DMS79 treated with DMSO at 0.1 percent for 48 hours (cell line): ENCODE data around the gene KLK12.
"Not testable (repeated sequence)": the region's sequence is repeated elsewhere in the genome, so short reads cannot be mapped to it uniquely, and the experiment has no call there.

ENCODE experiments used
- DNase-seq: peaks from one replicate; lab custom pipeline; 2025; lab: John Stamatoyannopoulos, UW

Gene KLK12

DNA sequence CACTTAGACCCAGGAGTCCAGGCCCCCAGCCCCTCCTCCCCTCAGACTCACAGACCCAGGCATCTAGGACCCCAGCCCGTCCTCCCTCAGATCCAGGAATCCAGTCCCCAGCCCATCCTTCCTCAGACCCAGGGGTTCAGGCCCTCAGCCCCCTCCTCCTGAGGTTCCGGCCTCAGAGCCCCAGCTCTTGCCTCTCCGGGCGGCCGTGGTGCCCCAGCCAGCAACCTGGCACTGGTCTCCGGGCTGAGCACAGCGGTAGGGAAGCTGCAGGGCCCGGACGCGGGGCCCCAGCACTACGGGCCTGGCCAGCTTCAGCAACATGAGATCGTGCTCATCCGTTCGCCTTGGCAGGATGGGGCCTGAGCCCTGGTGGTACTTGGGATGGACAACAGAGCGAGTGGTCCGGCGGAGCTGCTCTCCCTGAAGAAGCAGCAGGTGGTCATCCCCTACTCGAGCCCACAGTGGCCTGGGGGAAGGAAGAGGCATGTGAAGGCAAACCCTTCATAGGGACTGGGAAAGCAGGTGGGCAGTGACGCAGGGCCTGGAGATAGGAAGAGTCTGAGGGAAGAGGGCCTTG, 19.0 kb downstream of the KLK12 start:
- no peak for DNase-seq

DNA sequence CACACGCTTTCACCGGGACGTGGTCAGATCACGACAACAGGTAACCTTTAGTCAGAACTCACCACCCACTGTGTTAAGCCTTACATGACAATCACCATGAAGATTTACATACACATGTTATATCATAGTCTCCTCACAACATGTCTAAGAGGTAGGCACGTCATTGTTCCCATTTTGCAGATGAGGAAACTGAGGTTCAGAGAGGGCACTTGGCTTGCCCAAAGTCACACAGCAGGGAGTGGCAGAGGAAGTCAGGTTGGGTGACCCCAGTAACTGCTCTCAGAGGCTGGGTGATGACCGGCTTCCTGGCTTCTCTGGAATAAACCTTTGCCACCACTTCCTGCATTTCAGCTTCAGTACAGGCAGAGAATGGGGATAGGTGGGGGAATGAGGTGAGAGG, 20.6 kb downstream of the KLK12 start:
- DNase-seq = no peak

DNA sequence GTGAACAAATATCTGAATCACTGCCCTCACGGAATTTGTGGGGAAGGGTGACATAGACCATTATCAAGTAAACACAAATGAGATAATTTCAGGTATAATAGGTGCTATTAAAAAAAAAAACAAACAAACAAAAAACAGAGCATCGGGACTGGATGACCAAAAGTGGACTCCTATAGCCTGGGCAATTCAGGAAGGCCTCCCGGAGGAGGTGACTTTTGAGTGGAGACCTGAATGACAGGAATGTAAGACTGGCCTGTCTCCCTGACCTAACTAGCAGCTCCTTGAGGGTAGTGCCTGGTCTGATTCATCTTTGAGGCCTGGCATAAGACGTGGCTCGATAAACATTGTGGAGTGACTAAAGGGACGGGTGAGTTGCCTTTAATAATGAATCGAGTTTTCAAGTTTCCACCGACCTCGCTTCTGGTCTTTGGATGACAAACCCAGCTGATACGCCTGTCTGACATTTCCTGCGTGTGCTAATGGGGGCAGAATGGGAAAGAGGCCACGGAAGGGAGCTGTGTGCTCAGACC, 22.1 kb downstream of the KLK12 start:
- DNase-seq = no peak

DNA sequence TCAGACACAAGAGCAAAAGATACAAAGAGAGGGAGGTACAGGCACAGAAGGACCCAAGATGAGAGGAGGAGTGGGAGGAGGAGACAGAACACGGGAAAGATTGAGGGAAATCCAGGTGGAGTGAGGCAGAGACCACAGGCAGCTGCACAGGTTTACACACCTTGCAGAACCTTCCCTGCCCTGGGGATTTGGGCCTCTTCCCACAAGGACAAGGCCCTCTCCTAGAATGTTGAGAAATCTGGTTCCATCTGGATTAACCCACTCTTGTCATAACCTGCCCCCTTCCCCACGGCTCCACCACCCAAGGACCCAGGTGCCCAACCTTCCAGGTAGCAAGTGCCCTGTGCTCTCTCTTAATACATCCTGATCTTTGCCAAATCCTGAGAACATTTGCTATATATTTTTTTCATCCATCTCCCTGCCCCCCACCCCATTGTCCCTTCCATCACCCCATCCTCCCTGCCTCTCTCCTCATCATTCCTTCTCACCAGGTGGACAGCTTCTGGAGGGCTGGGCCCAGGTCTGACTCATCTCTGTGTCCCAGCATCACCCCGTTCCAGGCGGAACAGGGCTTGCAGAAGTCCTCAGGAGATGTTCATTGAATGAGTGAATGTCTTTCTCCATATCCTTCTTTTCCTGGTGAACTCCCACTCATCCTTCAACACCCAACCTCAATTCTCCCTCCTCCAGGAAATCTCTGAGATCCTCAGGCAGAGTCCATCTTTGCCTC, 24.6 kb downstream of the KLK12 start:
- DNase-seq = no peak

GRCh38 chr19:51009061-51009891, 25.5 kb downstream of the KLK12 start:
- DNase-seq = no peak

GRCh38 chr19:51007488-51007887, 27.3 kb downstream of the KLK12 start:
- DNase-seq = no peak

DNA sequence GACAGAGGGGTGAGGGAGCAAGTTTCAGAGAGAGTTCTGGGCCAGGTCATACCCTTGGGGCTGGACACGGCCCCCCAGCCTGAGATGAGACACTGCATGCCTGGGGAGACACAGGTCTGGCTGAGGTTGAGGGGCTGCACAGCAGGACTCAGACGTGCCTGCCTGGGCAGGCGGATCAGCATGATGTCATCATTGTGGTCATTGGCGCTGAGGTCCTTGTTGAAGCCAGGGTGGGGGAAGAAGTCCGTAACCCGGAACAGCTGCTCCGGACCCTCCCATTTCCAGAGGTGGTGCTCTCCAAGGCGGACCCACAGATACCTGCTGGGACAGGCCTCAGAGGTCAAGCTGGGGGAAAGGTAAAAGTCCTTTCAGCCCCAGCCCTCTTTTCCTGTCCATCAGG, 28.4 kb downstream of the KLK12 start:
- DNase-seq = no peak

- no peak for DNase-seq
These were observed 29.6 kb downstream of the KLK12 start for GRCh38 chr19:51005248-51005647.

GRCh38 chr19:51003316-51003715, 31.5 kb downstream of the KLK12 start:
- no peak for DNase-seq

GRCh38 chr19:51002542-51003311, 32.1 kb downstream of the KLK12 start:
- no peak for DNase-seq

- no peak for DNase-seq
These were observed 32.7 kb downstream of the KLK12 start for GRCh38 chr19:51002089-51002532.

- DNase-seq = no peak
These were observed 33.3 kb downstream of the KLK12 start, which contains the start of gene KLK8 for GRCh38 chr19:51001515-51001914. Gene KLK8, minus strand, starts transcription at chr19:51001604. Its CDS starts 437 bp downstream, at chr19:51001167.

- no peak for DNase-seq
These were observed 33.8 kb downstream of the KLK12 start for GRCh38 chr19:51000981-51001380.

GRCh38 chr19:51000426-51000825, 34.4 kb downstream of the KLK12 start:
- no peak for DNase-seq

- no peak for DNase-seq
These were observed 36.1 kb downstream of the KLK12 start for GRCh38 chr19:50998686-50999085.

- DNase-seq = no peak
These were observed 36.7 kb downstream of the KLK12 start for GRCh38 chr19:50998061-50998460.

GRCh38 chr19:50994129-50994528, 40.7 kb downstream of the KLK12 start:
- DNase-seq = no peak

DNA sequence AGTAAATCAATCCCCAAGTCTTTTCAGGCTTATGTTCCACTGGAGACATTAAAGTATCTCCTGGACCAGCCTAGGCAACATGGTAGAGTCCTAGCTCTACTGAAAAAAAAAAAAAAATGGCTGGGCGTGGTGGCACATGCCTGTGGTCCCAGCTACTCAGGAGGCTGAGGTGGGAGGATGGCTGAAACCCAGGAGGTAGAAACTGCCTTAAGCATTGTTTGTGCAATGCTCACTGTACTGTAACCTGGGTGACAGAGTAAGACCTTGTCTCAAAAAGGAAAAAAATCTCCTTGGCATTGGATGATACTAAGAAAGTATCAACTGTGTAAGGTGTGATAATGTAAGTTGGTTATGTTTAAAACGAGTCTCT, 42.2 kb downstream of the KLK12 start:
- no peak for DNase-seq

DNA sequence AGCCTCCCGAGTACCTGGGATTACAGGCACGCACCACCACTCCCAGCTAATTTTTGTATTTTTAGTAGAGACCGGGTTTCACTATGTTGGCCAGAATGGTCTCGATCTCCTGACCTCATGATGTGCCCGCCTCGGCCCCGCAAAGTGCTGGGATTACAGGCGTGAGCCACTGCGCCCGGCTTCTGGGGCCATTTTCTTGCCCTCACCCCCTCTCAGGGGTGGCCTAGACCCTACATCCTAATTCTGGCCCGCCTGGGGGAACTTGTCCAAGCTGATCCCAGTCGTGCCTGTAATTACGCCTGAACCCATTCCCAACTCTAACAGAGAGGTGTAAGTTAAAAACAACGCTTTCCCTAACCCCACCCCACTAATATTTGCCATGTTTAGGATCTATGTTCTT, 50.4 kb downstream of the KLK12 start:
- DNase-seq = not testable (repeated sequence)

DNA sequence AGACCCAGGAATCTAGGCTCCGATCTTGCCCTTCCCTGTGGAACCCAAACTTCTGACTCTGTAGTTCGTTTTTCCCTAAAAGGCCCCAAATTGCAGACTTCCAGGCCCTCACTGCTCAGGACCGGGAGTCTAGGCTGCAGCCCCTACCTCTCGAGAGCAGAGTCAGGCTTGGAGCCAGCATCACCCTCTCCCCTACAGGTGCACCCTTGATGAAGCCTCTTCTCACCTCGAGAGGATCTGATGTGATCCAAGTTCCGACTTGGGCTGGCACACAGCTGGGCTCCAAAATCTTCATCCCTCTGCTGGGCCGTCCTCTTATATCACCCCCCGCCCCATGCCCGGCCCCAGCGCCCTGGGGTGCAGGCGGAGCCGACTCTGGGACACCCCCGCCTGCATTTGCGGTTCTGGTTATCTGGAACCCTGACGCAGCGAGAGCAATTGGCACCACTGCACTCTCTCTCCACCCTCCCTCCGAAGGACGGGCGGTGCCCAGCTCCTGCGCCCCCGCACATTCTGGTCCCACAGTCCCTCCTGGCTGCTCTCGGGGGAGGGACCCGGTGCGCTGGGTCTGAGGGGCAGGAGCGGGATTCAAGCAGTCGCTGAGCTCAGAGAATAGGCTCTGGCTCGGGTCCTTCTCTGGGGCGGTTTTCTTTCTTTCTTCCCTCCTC, 51.0 kb downstream of the KLK12 start, which contains the start of gene KLK7:
KLK7 (minus strand) TSS at position 293 of the 668 bp plus-strand sequence. CDS start 1,518 bp downstream, outside the sequence.
- DNase-seq = no peak

GRCh38 chr19:50982186-50982585, 52.6 kb downstream of the KLK12 start:
- no peak for DNase-seq
